ENCODE data around the gene RAG1.

The RAG1 gene

DNA sequence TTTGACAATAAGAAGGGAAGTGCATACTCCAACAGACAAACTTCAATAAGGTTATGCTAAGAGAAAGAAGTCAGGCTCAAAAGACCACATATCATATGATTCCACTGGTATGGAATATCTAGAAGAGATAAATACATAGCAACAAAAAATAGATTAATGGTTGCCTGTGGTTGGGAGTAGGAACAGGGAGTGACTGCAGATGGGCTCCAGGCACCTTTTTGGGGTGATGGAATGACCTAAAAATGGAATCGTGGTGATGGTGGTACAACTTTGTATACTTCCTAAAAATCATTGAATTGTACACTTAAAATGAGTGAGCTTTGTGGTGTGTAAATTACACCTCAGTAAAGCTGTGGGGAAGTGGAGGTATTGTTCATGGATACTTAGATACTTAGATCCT, 59.2 kb downstream of the RAG1 start:
- H3K4me3 ChIP-seq (ENCODE audit: low read depth, low read length) = no peak overlapping the region
- TF ChIP-seq, protein P1, sequence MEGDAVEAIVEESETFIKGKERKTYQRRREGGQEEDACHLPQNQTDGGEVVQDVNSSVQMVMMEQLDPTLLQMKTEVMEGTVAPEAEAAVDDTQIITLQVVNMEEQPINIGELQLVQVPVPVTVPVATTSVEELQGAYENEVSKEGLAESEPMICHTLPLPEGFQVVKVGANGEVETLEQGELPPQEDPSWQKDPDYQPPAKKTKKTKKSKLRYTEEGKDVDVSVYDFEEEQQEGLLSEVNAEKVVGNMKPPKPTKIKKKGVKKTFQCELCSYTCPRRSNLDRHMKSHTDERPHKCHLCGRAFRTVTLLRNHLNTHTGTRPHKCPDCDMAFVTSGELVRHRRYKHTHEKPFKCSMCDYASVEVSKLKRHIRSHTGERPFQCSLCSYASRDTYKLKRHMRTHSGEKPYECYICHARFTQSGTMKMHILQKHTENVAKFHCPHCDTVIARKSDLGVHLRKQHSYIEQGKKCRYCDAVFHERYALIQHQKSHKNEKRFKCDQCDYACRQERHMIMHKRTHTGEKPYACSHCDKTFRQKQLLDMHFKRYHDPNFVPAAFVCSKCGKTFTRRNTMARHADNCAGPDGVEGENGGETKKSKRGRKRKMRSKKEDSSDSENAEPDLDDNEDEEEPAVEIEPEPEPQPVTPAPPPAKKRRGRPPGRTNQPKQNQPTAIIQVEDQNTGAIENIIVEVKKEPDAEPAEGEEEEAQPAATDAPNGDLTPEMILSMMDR (IDR thresholded peaks at IDR 0.05; ENCODE audit: low read depth, low read length) = no peak

DNA sequence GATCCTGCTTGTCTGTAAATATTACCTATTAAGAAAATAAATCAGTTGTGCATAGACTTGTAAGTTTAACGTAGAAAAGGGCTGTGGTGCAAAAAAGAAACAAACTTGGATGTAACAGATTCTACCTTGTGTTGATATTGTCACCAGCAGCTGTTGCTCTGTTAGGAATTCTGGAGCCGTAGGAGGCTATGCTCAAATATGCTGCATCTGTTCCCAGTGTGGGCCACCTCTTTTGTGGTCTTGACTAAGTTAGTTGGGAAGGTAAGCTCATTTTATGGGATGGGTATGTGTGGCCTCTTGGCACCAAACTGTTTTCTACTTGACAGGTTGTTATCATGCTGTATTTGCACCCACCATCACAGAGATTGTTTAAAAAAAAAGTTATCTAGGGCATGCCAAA, 59.7 kb downstream of the RAG1 start:
- TF ChIP-seq, protein P1 (IDR thresholded peaks at IDR 0.05; ENCODE audit: low read depth, low read length) = no peak
- no peak overlapping the region for H3K4me3 ChIP-seq (ENCODE audit: low read depth, low read length)

DNA sequence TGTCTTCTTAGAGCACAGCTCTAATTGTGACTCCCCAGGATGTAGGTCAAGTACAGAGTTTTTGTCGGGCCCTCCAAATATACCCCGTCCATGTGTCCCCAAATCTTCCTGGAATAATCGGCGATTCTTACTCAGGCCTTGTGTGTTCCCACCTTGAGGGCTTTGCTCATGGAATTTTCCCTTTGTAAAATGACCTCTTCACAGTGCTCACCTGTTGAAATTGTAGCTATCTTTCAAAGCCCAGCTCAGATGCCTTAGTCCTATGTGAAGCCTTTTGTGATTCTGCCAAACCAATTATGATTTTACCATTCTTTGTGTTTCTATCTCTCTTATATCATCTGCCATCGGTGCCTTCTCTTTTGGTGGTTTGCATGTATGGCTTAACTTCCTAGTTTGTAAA, 60.3 kb downstream of the RAG1 start:
- no peak overlapping the region for H3K4me3 ChIP-seq (ENCODE audit: low read depth, low read length)
- TF ChIP-seq, protein P1 (IDR thresholded peaks at IDR 0.05; ENCODE audit: low read depth, low read length) = no peak

DNA sequence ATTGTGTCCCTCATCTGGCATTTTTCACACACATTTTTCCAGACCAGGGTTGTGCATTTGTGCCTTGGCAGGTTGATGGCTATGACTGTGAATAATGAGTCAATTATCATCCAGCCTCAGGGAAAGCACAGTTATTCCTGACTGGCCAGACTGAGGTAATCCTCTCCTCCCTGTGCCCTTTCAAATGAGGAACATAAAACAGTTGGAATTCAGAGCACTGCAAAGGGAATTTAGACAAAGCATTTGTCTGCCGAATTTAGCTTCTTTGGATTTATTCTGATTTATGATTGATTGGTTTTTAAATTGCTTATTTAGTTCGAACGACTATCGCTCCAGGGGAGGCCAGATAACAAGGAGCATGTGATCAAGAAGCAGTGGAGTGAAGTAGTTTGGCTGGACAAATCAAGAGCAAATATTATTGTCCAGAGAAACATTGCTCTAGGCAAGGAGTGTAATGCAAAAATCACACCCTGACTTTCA, 61.0 kb downstream of the RAG1 start:
- no peak overlapping the region for H3K4me3 ChIP-seq (ENCODE audit: low read depth, low read length)
- TF ChIP-seq, protein P1 (IDR thresholded peaks at IDR 0.05; ENCODE audit: low read depth, low read length) = no peak
